Measurements from ENCODE around the gene NFIX. TPM values are rescaled to one million over a fixed set of nuclear protein-coding genes. Genes with fewer than 3 reads are reported as not detected.

The NFIX gene
- total RNA-seq, 4 donors from 2014 or later = 27.4 to 381 (median 78.4) TPM

- TF ChIP-seq CTCF (IDR thresholded peaks at IDR 0.05) (no peak), POLR2A (IDR thresholded peaks at IDR 0.05) (no peak)
- Histone ChIP-seq H3K4me3 (peak overlapping the region in 1 of 2 donors; percentile 3), H3K4me1 (peaks cover 8 to 55% of the 10 kb centered on the region in 2 donors), H3K27me3 (no peaks in the 10 kb centered on the region), H3K36me3 (no peaks in the 10 kb centered on the region), H3K27ac (peak overlapping the region; percentile 95 to 99), H3K9me3 (no peaks in the 10 kb centered on the region)
- intact Hi-C loops (cut with DNase I; ENCODE audit: low total_unique reads) = no loop called here
- no peak for DNase-seq
Measured at GRCh38 chr19:13005861-13006370, 10.6 kb downstream of the NFIX start.

GRCh38 chr19:13006431-13007281 lies 11.4 kb downstream of the NFIX start:
- DNase-seq = peak; percentile 70 to 84
- intact Hi-C loops (cut with DNase I; ENCODE audit: low total_unique reads) = no loop called here
- Histone ChIP-seq H3K27ac (peak overlapping the region; percentile 95 to 99), H3K4me1 (peaks cover 8 to 60% of the 10 kb centered on the region in 2 donors), H3K9me3 (no peaks in the 10 kb centered on the region), H3K4me3 (peak overlapping the region; percentile 1), H3K36me3 (no peaks in the 10 kb centered on the region), H3K27me3 (no peaks in the 10 kb centered on the region)
- TF ChIP-seq CTCF (IDR thresholded peaks at IDR 0.05) (no peak), POLR2A (IDR thresholded peaks at IDR 0.05) (no peak)

- no peak overlapping the region for H3K4me3 ChIP-seq
- peak overlapping the region; percentile 95 to 99 for H3K27ac ChIP-seq
- intact Hi-C loops (cut with DNase I; ENCODE audit: low total_unique reads) = no loop called here
- H3K9me3 ChIP-seq = no peaks in the 10 kb centered on the region
- H3K36me3 ChIP-seq = no peaks in the 10 kb centered on the region
- TF ChIP-seq POLR2A (IDR thresholded peaks at IDR 0.05) (no peak), CTCF (IDR thresholded peaks at IDR 0.05) (no peak)
- H3K4me1 ChIP-seq = peaks cover 8 to 63% of the 10 kb centered on the region in 2 donors
- H3K27me3 ChIP-seq = no peaks in the 10 kb centered on the region
- DNase-seq = peak; percentile 77 to 78
Measured at GRCh38 chr19:13007292-13008045, 12.2 kb downstream of the NFIX start.

- H3K27ac ChIP-seq = peak overlapping the region; percentile 95 to 99
- peak in 1 of 2 donors; percentile 23 for DNase-seq
- intact Hi-C loops (cut with DNase I; ENCODE audit: low total_unique reads) = no loop called here
- no peaks in the 10 kb centered on the region for H3K36me3 ChIP-seq
- H3K27me3 ChIP-seq = no peaks in the 10 kb centered on the region
- TF ChIP-seq CTCF (IDR thresholded peaks at IDR 0.05) (no peak), POLR2A (IDR thresholded peaks at IDR 0.05) (no peak)
- H3K4me1 ChIP-seq = peaks cover 8 to 52% of the 10 kb centered on the region in 2 donors
- peak overlapping the region in 1 of 2 donors; percentile 12 for H3K4me3 ChIP-seq
- no peaks in the 10 kb centered on the region for H3K9me3 ChIP-seq
Measured at GRCh38 chr19:13008926-13009787, 13.9 kb downstream of the NFIX start.
